HG03045 (cell line): ENCODE measurements around the gene SLC7A1.

ENCODE experiments used
- ATAC-seq: cut with Tn5 transposase; IDR thresholded peaks from one replicate; pipeline ENCODE4 v1.9.1; 2021; ENCODE audit warnings: mild to moderate bottlenecking, moderate library complexity; ENCODE audit not compliant: unreplicated experiment

SLC7A1 gene

GRCh38 chr13:29583073-29583785 lies 12.3 kb downstream of the SLC7A1 start:
- no peak for ATAC-seq

GRCh38 chr13:29582171-29582570 lies 13.3 kb downstream of the SLC7A1 start:
- ATAC-seq = no peak

- no peak for ATAC-seq
Observed at GRCh38 chr13:29581666-29582065, 13.8 kb downstream of the SLC7A1 start.

GRCh38 chr13:29579094-29579493 lies 16.4 kb downstream of the SLC7A1 start:
- no peak for ATAC-seq

- ATAC-seq = no peak
Observed at GRCh38 chr13:29578300-29579085, 17.0 kb downstream of the SLC7A1 start.

- ATAC-seq = no peak
Observed at GRCh38 chr13:29577136-29578051, 18.1 kb downstream of the SLC7A1 start.

GRCh38 chr13:29576581-29576980 lies 18.9 kb downstream of the SLC7A1 start:
- no peak for ATAC-seq

GRCh38 chr13:29575098-29575497 lies 20.4 kb downstream of the SLC7A1 start:
- ATAC-seq = no peak

GRCh38 chr13:29573190-29573589 lies 22.3 kb downstream of the SLC7A1 start:
- no peak for ATAC-seq

GRCh38 chr13:29572575-29572974 lies 22.9 kb downstream of the SLC7A1 start:
- no peak for ATAC-seq

- ATAC-seq = no peak
Observed at GRCh38 chr13:29571876-29572570, 23.5 kb downstream of the SLC7A1 start.

- no peak for ATAC-seq
Observed at GRCh38 chr13:29570051-29570654, 25.3 kb downstream of the SLC7A1 start.

GRCh38 chr13:29569253-29570050 lies 26.0 kb downstream of the SLC7A1 start:
- no peak for ATAC-seq

- ATAC-seq = no peak
Observed at GRCh38 chr13:29568731-29569130, 26.8 kb downstream of the SLC7A1 start.

- ATAC-seq = no peak
Observed at GRCh38 chr13:29567411-29567810, 28.1 kb downstream of the SLC7A1 start.

- ATAC-seq = no peak
Observed at GRCh38 chr13:29566206-29566605, 29.3 kb downstream of the SLC7A1 start.

- no peak for ATAC-seq
Observed at GRCh38 chr13:29564818-29565217, 30.7 kb downstream of the SLC7A1 start.

- ATAC-seq = no peak
Observed at GRCh38 chr13:29564373-29564772, 31.1 kb downstream of the SLC7A1 start.

GRCh38 chr13:29563941-29564340 lies 31.5 kb downstream of the SLC7A1 start:
- no peak for ATAC-seq
